NB4 (cell line): Measurements from ENCODE around the gene SLC49A4.

Experiments used
- DNase-seq: peaks from one replicate; pipeline ENCODE4 v3.0.0; 2010; ENCODE audit warnings: low read depth
- H3K4me3 ChIP-seq: one replicate; pipeline ENCODE4 v1.5.1; 2011; ENCODE audit warnings: mild to moderate bottlenecking, low read depth, low read length, moderate library complexity
- MAX ChIP-seq: IDR thresholded peaks from 2 replicates; pipeline ENCODE4 v1.6.1; 2011; ENCODE audit warnings: low read depth, low read length
- MYC ChIP-seq: IDR thresholded peaks from 2 replicates; pipeline ENCODE4 v1.6.1; 2011; ENCODE audit warnings: low read depth, low read length
- POLR2A ChIP-seq: IDR thresholded peaks from 2 replicates; pipeline ENCODE4 v1.6.1; 2011; ENCODE audit warnings: mild to moderate bottlenecking; ENCODE audit not compliant: insufficient read length; ENCODE audit errors: extremely low read depth
- TF ChIP-seq, protein P1 (sequence below): IDR thresholded peaks from one replicate; pipeline ENCODE4 v1.5.1; 2012; ENCODE audit warnings: low read depth, low read length

Gene SLC49A4

GRCh38 chr3:122758877-122759560, 35.9 kb upstream of the SLC49A4 start:
- DNase-seq = peak; percentile 49
- H3K4me3 ChIP-seq = no peak overlapping the region
- TF ChIP-seq MAX (no peak; the same call in 1 of the 2 replicates), MYC (no peak), POLR2A (no peak)
- TF ChIP-seq, protein P1, sequence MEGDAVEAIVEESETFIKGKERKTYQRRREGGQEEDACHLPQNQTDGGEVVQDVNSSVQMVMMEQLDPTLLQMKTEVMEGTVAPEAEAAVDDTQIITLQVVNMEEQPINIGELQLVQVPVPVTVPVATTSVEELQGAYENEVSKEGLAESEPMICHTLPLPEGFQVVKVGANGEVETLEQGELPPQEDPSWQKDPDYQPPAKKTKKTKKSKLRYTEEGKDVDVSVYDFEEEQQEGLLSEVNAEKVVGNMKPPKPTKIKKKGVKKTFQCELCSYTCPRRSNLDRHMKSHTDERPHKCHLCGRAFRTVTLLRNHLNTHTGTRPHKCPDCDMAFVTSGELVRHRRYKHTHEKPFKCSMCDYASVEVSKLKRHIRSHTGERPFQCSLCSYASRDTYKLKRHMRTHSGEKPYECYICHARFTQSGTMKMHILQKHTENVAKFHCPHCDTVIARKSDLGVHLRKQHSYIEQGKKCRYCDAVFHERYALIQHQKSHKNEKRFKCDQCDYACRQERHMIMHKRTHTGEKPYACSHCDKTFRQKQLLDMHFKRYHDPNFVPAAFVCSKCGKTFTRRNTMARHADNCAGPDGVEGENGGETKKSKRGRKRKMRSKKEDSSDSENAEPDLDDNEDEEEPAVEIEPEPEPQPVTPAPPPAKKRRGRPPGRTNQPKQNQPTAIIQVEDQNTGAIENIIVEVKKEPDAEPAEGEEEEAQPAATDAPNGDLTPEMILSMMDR = no peak

DNA sequence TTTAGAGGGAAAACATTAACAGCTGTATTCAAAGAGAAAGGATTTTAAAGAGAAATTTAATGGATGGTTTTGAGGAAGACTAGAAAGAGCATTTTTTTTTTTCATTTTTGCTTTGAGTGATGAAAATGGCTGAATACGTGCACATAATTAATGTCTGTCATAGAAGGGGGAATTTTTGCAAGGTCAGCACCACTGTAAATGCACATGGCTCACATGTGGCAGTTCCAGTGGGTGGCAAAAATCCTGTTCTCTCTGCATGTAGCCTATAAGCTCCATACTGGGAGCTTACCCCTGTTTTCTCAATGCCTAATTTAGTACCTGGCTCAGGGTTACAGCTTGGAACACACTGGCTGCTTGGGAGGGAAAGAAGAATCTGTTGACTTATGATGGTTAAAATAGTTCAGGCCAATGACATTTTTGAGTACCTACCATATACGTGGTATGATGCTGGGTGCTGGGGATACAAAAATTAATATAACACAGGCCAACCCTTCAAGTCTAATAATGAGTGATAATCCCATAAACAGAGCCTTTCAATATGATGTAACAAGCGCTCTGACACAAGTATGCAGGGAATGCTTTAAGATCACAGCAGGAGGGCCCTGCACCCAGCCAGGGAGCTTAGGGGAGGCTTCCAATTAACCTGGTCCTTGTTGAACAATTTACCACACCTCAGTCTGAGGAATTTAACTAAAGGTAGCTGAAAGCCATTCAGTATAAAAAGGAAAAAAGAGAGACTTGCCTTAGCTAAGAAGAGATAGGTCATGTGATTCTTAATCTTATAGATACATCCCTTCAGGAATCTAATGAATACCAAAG, 34.2 kb upstream of the SLC49A4 start:
- H3K4me3 ChIP-seq = no peak overlapping the region
- DNase-seq = no peak
- TF ChIP-seq POLR2A (no peak), MYC (no peak), MAX (no peak)
- TF ChIP-seq, protein P1 = no peak

GRCh38 chr3:122766430-122766829, 28.4 kb upstream of the SLC49A4 start:
- TF ChIP-seq, protein P1 = no peak
- TF ChIP-seq MAX = no peak
- no peak for TF ChIP-seq MYC
- no peak for TF ChIP-seq POLR2A
- H3K4me3 ChIP-seq = no peak overlapping the region
- no peak for DNase-seq

GRCh38 chr3:122767540-122768372, 27.1 kb upstream of the SLC49A4 start:
- peak; percentile 72 for DNase-seq
- no peak overlapping the region for H3K4me3 ChIP-seq
- no peak for TF ChIP-seq MAX
- TF ChIP-seq, protein P1 = no peak
- no peak for TF ChIP-seq MYC
- TF ChIP-seq POLR2A = no peak

GRCh38 chr3:122770521-122771202, 24.2 kb upstream of the SLC49A4 start:
- no peak overlapping the region for H3K4me3 ChIP-seq
- TF ChIP-seq MYC (no peak), MAX (no peak), POLR2A (no peak)
- TF ChIP-seq, protein P1 = no peak

More at GRCh38 chr3:122770521-122771202, 24.2 kb upstream of the SLC49A4 start:
- no peak for DNase-seq
